Endothelial cell (in vitro differentiated cells): Measurements from ENCODE around the gene DDOST. TPM values are rescaled to one million over a fixed set of nuclear protein-coding genes. Genes with fewer than 3 reads are reported as not detected.

ENCODE experiments used
- DNase-seq: peaks from one replicate; pipeline ENCODE4 v3.0.0; 2021; ENCODE audit warnings: low spot score
- H3K27ac Mint-ChIP-seq: one replicate; pipeline ENCODE4 v1.8.0; 2021; ENCODE audit warnings: mixed read lengths, inconsistent platforms; ENCODE audit not compliant: unreplicated experiment
- H3K27me3 Mint-ChIP-seq: one replicate; pipeline ENCODE4 v1.8.0; 2021; ENCODE audit warnings: mild to moderate bottlenecking, moderate library complexity, mixed read lengths, inconsistent platforms; ENCODE audit not compliant: unreplicated experiment
- H3K36me3 Mint-ChIP-seq: one replicate; pipeline ENCODE4 v1.8.0; 2021; ENCODE audit warnings: mild to moderate bottlenecking, low read depth, mixed read lengths, inconsistent platforms; ENCODE audit not compliant: unreplicated experiment
- H3K4me1 Mint-ChIP-seq: one replicate; pipeline ENCODE4 v1.8.0; 2021; ENCODE audit warnings: mild to moderate bottlenecking, mixed read lengths, inconsistent platforms; ENCODE audit not compliant: unreplicated experiment
- H3K4me3 Mint-ChIP-seq: one replicate; pipeline ENCODE4 v1.8.0; 2021; ENCODE audit warnings: mild to moderate bottlenecking, mixed read lengths, inconsistent platforms; ENCODE audit not compliant: unreplicated experiment
- H3K9me3 Mint-ChIP-seq: one replicate; pipeline ENCODE4 v1.8.0; 2021; ENCODE audit warnings: mixed read lengths, inconsistent platforms; ENCODE audit not compliant: unreplicated experiment
- total RNA-seq: library from RNA; stranded (reverse); fragmentation: NEBNext Ultra II Directional; extraction: Animal tissue kit (Norgen Biotek cat#: 25700); gene quantifications from one replicate; pipeline ENCODE4 v1.2.1, GENCODE V29; 2021; ENCODE audit not compliant: unreplicated experiment
- TF ChIP-seq, protein P1 (sequence below): fragments of 200-600 bp; sonication (generic); IDR thresholded peaks from one replicate; pipeline ENCODE4 v1.5.0; 2021; ENCODE audit warnings: antibody characterized with exemption; ENCODE audit not compliant: unreplicated experiment

DDOST gene
- total RNA-seq, 1 donor from 2014 or later = 235 TPM

- no peak for DNase-seq
- Mint-ChIP-seq H3K27ac (no peak overlapping the region), H3K9me3 (no peaks in the 10 kb centered on the region), H3K4me3 (no peak overlapping the region), H3K27me3 (peaks cover 5% of the 10 kb centered on the region), H3K36me3 (peaks cover 2% of the 10 kb centered on the region), H3K4me1 (peaks cover 3% of the 10 kb centered on the region)
- TF ChIP-seq, protein P1, sequence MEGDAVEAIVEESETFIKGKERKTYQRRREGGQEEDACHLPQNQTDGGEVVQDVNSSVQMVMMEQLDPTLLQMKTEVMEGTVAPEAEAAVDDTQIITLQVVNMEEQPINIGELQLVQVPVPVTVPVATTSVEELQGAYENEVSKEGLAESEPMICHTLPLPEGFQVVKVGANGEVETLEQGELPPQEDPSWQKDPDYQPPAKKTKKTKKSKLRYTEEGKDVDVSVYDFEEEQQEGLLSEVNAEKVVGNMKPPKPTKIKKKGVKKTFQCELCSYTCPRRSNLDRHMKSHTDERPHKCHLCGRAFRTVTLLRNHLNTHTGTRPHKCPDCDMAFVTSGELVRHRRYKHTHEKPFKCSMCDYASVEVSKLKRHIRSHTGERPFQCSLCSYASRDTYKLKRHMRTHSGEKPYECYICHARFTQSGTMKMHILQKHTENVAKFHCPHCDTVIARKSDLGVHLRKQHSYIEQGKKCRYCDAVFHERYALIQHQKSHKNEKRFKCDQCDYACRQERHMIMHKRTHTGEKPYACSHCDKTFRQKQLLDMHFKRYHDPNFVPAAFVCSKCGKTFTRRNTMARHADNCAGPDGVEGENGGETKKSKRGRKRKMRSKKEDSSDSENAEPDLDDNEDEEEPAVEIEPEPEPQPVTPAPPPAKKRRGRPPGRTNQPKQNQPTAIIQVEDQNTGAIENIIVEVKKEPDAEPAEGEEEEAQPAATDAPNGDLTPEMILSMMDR = no peak
These were observed 46.9 kb upstream of the DDOST start for GRCh38 chr1:20708057-20708456.

GRCh38 chr1:20706841-20707240, 45.7 kb upstream of the DDOST start:
- TF ChIP-seq, protein P1 = no peak
- Mint-ChIP-seq H3K27ac (no peak overlapping the region), H3K36me3 (peaks cover 4% of the 10 kb centered on the region), H3K9me3 (no peaks in the 10 kb centered on the region), H3K4me3 (no peak overlapping the region), H3K27me3 (peaks cover 6% of the 10 kb centered on the region), H3K4me1 (peaks cover 3% of the 10 kb centered on the region)
- no peak for DNase-seq

- no peak overlapping the region for H3K27ac Mint-ChIP-seq
- H3K36me3 Mint-ChIP-seq = peaks cover 4% of the 10 kb centered on the region
- TF ChIP-seq, protein P1 = no peak
- no peaks in the 10 kb centered on the region for H3K9me3 Mint-ChIP-seq
- DNase-seq = no peak
- H3K4me1 Mint-ChIP-seq = peaks cover 3% of the 10 kb centered on the region
- no peak overlapping the region for H3K4me3 Mint-ChIP-seq
- peaks cover 7% of the 10 kb centered on the region for H3K27me3 Mint-ChIP-seq
These were observed 44.1 kb upstream of the DDOST start for GRCh38 chr1:20705203-20705755.

DNA sequence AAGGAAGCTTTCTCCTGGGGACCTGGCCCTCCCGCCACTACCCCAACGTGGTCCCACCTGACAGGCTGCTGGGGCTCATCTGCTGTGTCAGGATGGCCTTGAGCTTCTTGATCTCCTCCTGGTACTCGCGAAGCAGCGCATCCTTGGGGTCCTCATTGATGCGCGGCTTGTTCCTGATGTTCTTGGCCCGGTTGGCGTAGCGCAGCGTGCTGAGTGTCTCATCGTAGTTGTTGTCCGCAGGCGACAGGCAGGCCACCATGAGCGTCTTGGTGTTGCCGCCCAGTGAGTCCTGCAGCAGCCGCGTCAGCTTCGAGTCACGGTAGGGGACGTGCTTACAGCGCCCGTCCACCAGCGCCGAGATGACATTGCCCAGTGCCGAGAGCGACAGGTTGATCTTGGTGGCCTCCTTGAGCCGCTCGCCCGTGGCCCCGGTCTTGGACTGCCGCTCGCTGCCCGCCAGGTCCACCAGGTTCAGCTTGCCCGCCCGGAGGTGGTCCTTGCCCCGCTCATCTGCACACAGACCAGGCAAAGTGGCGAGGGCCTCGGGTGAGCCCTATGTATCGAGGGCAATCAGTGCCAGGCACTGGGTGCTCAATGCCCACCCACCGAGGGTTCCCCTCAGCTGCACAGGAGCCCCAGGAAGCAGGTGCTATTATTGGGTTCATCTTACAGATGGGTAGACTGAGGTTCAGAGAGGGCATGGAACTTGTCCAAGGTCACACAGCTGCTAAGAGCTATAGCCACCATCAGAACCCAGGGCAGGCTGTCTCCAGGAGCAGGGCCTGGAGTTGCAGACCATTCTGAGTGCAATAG, 43.4 kb upstream of the DDOST start:
- H3K36me3 Mint-ChIP-seq = peaks cover 4% of the 10 kb centered on the region
- no peaks in the 10 kb centered on the region for H3K9me3 Mint-ChIP-seq
- DNase-seq = no peak
- no peak overlapping the region for H3K4me3 Mint-ChIP-seq
- H3K27me3 Mint-ChIP-seq = peaks cover 9% of the 10 kb centered on the region
- no peak overlapping the region for H3K27ac Mint-ChIP-seq
- peaks cover 3% of the 10 kb centered on the region for H3K4me1 Mint-ChIP-seq
- TF ChIP-seq, protein P1 = no peak

DNA sequence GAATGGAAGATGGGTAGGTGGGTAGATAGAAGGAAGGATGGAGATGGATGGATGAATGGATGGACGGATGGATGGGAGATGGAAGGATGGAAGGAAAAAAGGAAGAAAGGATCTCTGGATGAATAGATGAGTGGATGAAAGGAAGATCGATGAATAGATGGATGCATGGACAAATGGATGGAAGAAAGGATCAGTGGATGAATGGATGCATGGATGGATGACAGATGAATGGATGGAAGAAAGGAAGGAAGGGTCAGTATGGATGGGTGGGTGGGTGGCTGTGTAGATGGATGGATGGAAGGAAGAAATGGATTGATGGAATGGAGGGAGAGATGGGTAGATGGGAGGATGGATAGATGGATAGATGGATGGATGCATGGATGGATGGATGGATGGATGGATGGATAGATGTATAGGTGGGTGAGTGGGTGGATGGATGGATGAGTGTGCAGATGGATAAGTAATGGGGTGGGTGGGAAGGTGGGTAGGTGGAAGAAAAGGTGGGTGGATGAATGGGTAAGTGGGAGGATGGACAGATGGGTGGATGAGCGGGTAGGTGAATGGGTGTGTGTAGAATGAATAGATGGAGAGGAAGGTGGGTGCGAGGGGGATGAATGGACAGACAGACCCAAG, 42.1 kb upstream of the DDOST start:
- no peak for DNase-seq

More for the DNA sequence above, 42.1 kb upstream of the DDOST start:
- Mint-ChIP-seq H3K27me3 (peaks cover 11% of the 10 kb centered on the region), H3K4me3 (no peak overlapping the region), H3K27ac (no peak overlapping the region), H3K36me3 (peaks cover 4% of the 10 kb centered on the region), H3K4me1 (peaks cover 3% of the 10 kb centered on the region), H3K9me3 (no peaks in the 10 kb centered on the region)
- TF ChIP-seq, protein P1 = no peak
